ENCODE data around the gene CMSS1.

DNA sequence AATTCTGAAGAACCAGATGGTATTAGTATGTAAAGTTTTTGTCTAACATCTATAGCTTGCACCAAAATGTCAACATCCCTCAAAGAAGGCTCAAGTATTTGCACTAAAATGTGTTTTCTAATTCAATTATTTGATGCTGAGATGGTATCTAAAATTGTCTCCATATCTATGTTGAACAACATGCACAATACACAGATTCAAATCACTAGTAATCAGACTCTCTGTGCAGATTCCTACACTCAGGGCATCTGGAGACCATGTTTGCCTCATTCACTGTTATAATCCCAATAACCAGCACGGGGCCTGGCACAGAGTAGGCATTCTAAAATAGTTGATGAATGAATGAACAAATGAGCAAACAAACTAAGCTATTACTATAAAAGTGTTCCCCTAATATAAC, 294.1 kb downstream of the CMSS1 start:
- TF ChIP-seq HDGF (IDR thresholded peaks at IDR 0.05; ENCODE audit: borderline replicate concordance) (no peak), ZNF384 (IDR thresholded peaks at IDR 0.05) (no peak), SP1 (IDR thresholded peaks at IDR 0.05) (no peak), L3MBTL2 (conservative IDR thresholded peaks at IDR 0.05) (no peak), ELF4 (IDR thresholded peaks at IDR 0.05) (no peak), FOXA1 (IDR thresholded peaks at IDR 0.05) (no peak), FOXM1 (IDR thresholded peaks at IDR 0.05; ENCODE audit: borderline replicate concordance) (no peak), BHLHE40 (IDR thresholded peaks at IDR 0.05; ENCODE audit: borderline replicate concordance) (no peak), CTBP1 (IDR thresholded peaks at IDR 0.05; ENCODE audit: borderline replicate concordance) (no peak), FOXK2 (IDR thresholded peaks at IDR 0.05) (no peak), NFRKB (IDR thresholded peaks at IDR 0.05) (no peak)
- TF ChIP-seq, protein P1, sequence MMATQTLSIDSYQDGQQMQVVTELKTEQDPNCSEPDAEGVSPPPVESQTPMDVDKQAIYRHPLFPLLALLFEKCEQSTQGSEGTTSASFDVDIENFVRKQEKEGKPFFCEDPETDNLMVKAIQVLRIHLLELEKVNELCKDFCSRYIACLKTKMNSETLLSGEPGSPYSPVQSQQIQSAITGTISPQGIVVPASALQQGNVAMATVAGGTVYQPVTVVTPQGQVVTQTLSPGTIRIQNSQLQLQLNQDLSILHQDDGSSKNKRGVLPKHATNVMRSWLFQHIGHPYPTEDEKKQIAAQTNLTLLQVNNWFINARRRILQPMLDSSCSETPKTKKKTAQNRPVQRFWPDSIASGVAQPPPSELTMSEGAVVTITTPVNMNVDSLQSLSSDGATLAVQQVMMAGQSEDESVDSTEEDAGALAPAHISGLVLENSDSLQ (IDR thresholded peaks at IDR 0.05), result no peak
